Neuron (in vitro differentiated cells): ENCODE data around the gene PRR15L.

Experiments used
- H2AFZ ChIP-seq: one replicate; pipeline ENCODE4 v1.6.1; 2013; ENCODE audit warnings: low read depth, mild to moderate bottlenecking, inconsistent platforms, low read length, moderate library complexity
- H3K27me3 ChIP-seq: one replicate; pipeline ENCODE4 v1.6.1; 2013; ENCODE audit warnings: low read length; ENCODE audit not compliant: insufficient read depth
- H3K36me3 ChIP-seq: one replicate; pipeline ENCODE4 v1.6.1; 2013; ENCODE audit warnings: low read length; ENCODE audit not compliant: insufficient read depth
- H3K4me1 ChIP-seq: one replicate; pipeline ENCODE4 v1.6.1; 2013; ENCODE audit warnings: low read length; ENCODE audit not compliant: insufficient read depth
- H3K4me3 ChIP-seq: 2 replicates; pipeline ENCODE4 v1.5.1; 2013; ENCODE audit warnings: mild to moderate bottlenecking, low read length, moderate library complexity
- H3K9me3 ChIP-seq: one replicate; pipeline ENCODE4 v1.6.1; 2013; ENCODE audit warnings: low read length

PRR15L gene

GRCh38 chr17:47913050-47913449 lies 44.6 kb downstream of the PRR15L start:
- H3K9me3 ChIP-seq = no peaks in the 10 kb centered on the region
- H3K36me3 ChIP-seq = peaks cover 18% of the 10 kb centered on the region
- no peak overlapping the region for H3K4me3 ChIP-seq

GRCh38 chr17:47907932-47908562 lies 49.6 kb downstream of the PRR15L start:
- Histone ChIP-seq H3K9me3 (no peaks in the 10 kb centered on the region), H3K4me3 (no peak overlapping the region), H2AFZ (no peak overlapping the region), H3K27me3 (no peaks in the 10 kb centered on the region), H3K4me1 (no peaks in the 10 kb centered on the region), H3K36me3 (peaks cover 18% of the 10 kb centered on the region)

More at GRCh38 chr17:47913050-47913449, 44.6 kb downstream of the PRR15L start:
- no peak overlapping the region for H2AFZ ChIP-seq
- H3K27me3 ChIP-seq = no peaks in the 10 kb centered on the region
- no peaks in the 10 kb centered on the region for H3K4me1 ChIP-seq

- no peak overlapping the region for H3K4me3 ChIP-seq
- no peaks in the 10 kb centered on the region for H3K27me3 ChIP-seq
- peaks cover 18% of the 10 kb centered on the region for H3K36me3 ChIP-seq
- H2AFZ ChIP-seq = no peak overlapping the region
- H3K9me3 ChIP-seq = no peaks in the 10 kb centered on the region
- H3K4me1 ChIP-seq = peaks cover 11% of the 10 kb centered on the region
These were observed 51.2 kb downstream of the PRR15L start for GRCh38 chr17:47906443-47906842.

GRCh38 chr17:47905221-47905733 lies 52.4 kb downstream of the PRR15L start:
- no peak overlapping the region for H3K4me3 ChIP-seq
- H3K4me1 ChIP-seq = peaks cover 12% of the 10 kb centered on the region
- no peak overlapping the region for H2AFZ ChIP-seq
- H3K27me3 ChIP-seq = no peaks in the 10 kb centered on the region
- peaks cover 18% of the 10 kb centered on the region for H3K36me3 ChIP-seq
- no peaks in the 10 kb centered on the region for H3K9me3 ChIP-seq

- H3K27me3 ChIP-seq = no peaks in the 10 kb centered on the region
- H3K36me3 ChIP-seq = peaks cover 23% of the 10 kb centered on the region
- H3K4me1 ChIP-seq = peaks cover 17% of the 10 kb centered on the region
- no peaks in the 10 kb centered on the region for H3K9me3 ChIP-seq
- no peak overlapping the region for H2AFZ ChIP-seq
- no peak overlapping the region for H3K4me3 ChIP-seq
These were observed 55.5 kb downstream of the PRR15L start for GRCh38 chr17:47902039-47902744.
